HG03139 (cell line): ENCODE data around the gene MSGN1.

Experiments used
- ATAC-seq: cut with Tn5 transposase; IDR thresholded peaks from one replicate; pipeline ENCODE4 v1.9.1; 2021; ENCODE audit not compliant: unreplicated experiment

MSGN1 gene

GRCh38 chr2:17845806-17846205 is 29.5 kb downstream of the MSGN1 start:
- no peak for ATAC-seq

GRCh38 chr2:17846676-17847075 is 30.4 kb downstream of the MSGN1 start:
- ATAC-seq: no peak

- no peak for ATAC-seq
Measured at GRCh38 chr2:17847236-17847635, 31.0 kb downstream of the MSGN1 start.

- ATAC-seq: no peak
Measured at GRCh38 chr2:17849275-17849674, 33.0 kb downstream of the MSGN1 start.

GRCh38 chr2:17850151-17850550 is 33.9 kb downstream of the MSGN1 start:
- no peak for ATAC-seq

- peak; percentile 78 for ATAC-seq
Measured at GRCh38 chr2:17851731-17852585, 35.7 kb downstream of the MSGN1 start.

GRCh38 chr2:17853799-17854198 is 37.5 kb downstream of the MSGN1 start:
- ATAC-seq: no peak

- ATAC-seq: no peak
Measured at GRCh38 chr2:17857021-17857420, 40.8 kb downstream of the MSGN1 start.

GRCh38 chr2:17858064-17858463 is 41.8 kb downstream of the MSGN1 start:
- ATAC-seq: no peak

- ATAC-seq: no peak
Measured at GRCh38 chr2:17863539-17863938, 47.3 kb downstream of the MSGN1 start.

GRCh38 chr2:17864676-17865075 is 48.4 kb downstream of the MSGN1 start:
- ATAC-seq: no peak

GRCh38 chr2:17867133-17867532 is 50.9 kb downstream of the MSGN1 start:
- ATAC-seq: no peak
